ENCODE measurements around the gene RPS6KA5. TPM values are rescaled to one million over a fixed set of nuclear protein-coding genes. Genes with fewer than 3 reads are reported as not detected.
A peak's percentile ranks its signal among the peaks of the same experiment; 100 is the strongest.
"Not testable (repeated sequence)": the region's sequence is repeated elsewhere in the genome, so short reads cannot be mapped to it uniquely, and the experiment has no call there.

Gene RPS6KA5
- total and polyA plus RNA-seq, 3 experiments from 2014 or later = 17.7 to 21.3 (median 19.9) TPM

DNA sequence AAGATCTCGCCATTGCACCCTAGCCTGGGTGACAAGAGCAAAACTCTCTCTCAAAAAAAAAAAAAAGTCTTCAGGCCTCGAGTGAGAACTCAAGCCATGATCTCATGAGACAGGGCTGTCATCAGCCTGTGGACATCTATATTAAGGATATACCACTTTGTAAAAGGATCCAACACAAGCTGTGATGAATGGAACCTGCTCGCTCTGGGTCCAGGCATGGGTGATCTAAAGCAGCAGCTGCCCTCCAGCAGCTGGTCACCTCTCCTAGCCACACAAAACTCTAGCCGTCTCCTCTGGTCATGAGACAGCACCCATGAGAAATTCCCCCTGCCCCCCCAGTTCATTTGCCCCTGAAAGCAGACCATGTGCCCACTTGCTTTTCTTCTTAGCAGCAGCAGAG lies 34.3 kb upstream of the RPS6KA5 start:
- ChIA-PET CTCF (interaction anchor here (1.1 kb wide), 1 partner anchor 55 kb away, joined by 3 read pairs; no protein-coding TSS in a partner anchor), POLR2A (interaction anchor here (0.6 kb wide), 1 partner anchor 16 kb away, joined by 3 read pairs; no protein-coding TSS in a partner anchor)
- Histone ChIP-seq H3K9me3 (ENCODE audit: low read length) (no peaks in the 10 kb centered on the region), H3K27me3 (ENCODE audit: insufficient read depth, low read length, poor library complexity, severe bottlenecking) (no peaks in the 10 kb centered on the region), H3K27ac (ENCODE audit: low read depth, low read length) (no peak overlapping the region), H3K4me3 (ENCODE audit: low read length) (no peak overlapping the region), H3K36me3 (ENCODE audit: insufficient read depth, low read length) (no peaks in the 10 kb centered on the region), H3K4me1 (ENCODE audit: insufficient read depth, low read length) (no peaks in the 10 kb centered on the region)
- Mint-ChIP-seq H3K36me3 (no peaks in the 10 kb centered on the region), H3K4me1 (peaks cover 0 to 3% (median 0%) of the 10 kb centered on the region in 3 donors), H3K4me3 (no peak overlapping the region), H3K9me3 (no peaks in the 10 kb centered on the region), H3K27me3 (peaks cover 0 to 5% of the 10 kb centered on the region in 2 donors), H3K27ac (peak overlapping the region in 1 of 8 donors; percentile 55)
- DNase-seq = no peak

GRCh38 chr14:91093743-91094472 lies 33.5 kb upstream of the RPS6KA5 start:
- H3K27ac ChIP-seq (ENCODE audit: low read depth, low read length); H3K9me3 Mint-ChIP-seq; CTCF ChIA-PET; H3K27me3 Mint-ChIP-seq; H3K36me3 ChIP-seq (ENCODE audit: insufficient read depth, low read length); H3K27me3 ChIP-seq (ENCODE audit: insufficient read depth, low read length, poor library complexity, severe bottlenecking); H3K9me3 ChIP-seq (ENCODE audit: low read length); H3K4me3 ChIP-seq (ENCODE audit: low read length); H3K36me3 Mint-ChIP-seq; POLR2A ChIA-PET; DNase-seq; H3K4me3 Mint-ChIP-seq; H3K4me1 ChIP-seq (ENCODE audit: insufficient read depth, low read length); H3K4me1 Mint-ChIP-seq: not testable (repeated sequence)
- H3K27ac Mint-ChIP-seq = peak overlapping the region in 1 of 8 donors; percentile 52

- H3K27me3 ChIP-seq (ENCODE audit: insufficient read depth, low read length, poor library complexity, severe bottlenecking) = no peaks in the 10 kb centered on the region
- no peaks in the 10 kb centered on the region for H3K36me3 Mint-ChIP-seq
- H3K27ac ChIP-seq (ENCODE audit: low read depth, low read length) = no peak overlapping the region
- no peaks in the 10 kb centered on the region for H3K9me3 Mint-ChIP-seq
- CTCF ChIA-PET = no interaction called here
- no peak overlapping the region for H3K4me3 ChIP-seq (ENCODE audit: low read length)
- peaks cover 0 to 6% of the 10 kb centered on the region in 2 donors for H3K27me3 Mint-ChIP-seq
- H3K36me3 ChIP-seq (ENCODE audit: insufficient read depth, low read length) = no peaks in the 10 kb centered on the region
- no peak overlapping the region for H3K27ac Mint-ChIP-seq
- no peaks in the 10 kb centered on the region for H3K9me3 ChIP-seq (ENCODE audit: low read length)
- no peak for DNase-seq
- POLR2A ChIA-PET = no interaction called here
- no peaks in the 10 kb centered on the region for H3K4me1 ChIP-seq (ENCODE audit: insufficient read depth, low read length)
- no peak overlapping the region for H3K4me3 Mint-ChIP-seq
- peaks cover 2 to 5% (median 5%) of the 10 kb centered on the region in 3 donors for H3K4me1 Mint-ChIP-seq
Measured at GRCh38 chr14:91092073-91092472, 31.6 kb upstream of the RPS6KA5 start.

DNA sequence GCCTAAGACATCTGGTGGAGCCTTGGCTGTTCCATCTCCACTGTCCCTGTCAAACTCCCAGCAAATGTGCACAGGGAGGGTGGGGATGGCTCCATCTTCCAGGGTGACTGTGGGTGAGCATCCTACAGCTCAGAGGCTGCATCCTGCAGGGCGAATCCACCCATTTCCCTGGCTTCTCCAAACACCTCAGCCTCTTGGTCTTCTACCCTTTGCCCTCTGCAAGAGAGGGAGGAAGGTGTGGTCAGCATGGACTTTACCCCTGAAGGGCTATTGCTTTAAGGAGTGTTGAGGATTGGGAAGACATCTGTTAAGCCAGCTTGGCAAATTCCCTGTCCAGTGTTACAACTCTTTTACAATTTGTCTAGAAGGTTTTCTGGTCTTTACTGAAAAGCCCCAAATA lies 30.3 kb upstream of the RPS6KA5 start:
- Mint-ChIP-seq H3K9me3 (no peaks in the 10 kb centered on the region), H3K27ac (peak overlapping the region in 1 of 8 donors; percentile 60), H3K4me1 (peaks cover 2 to 7% (median 7%) of the 10 kb centered on the region in 3 donors), H3K36me3 (no peaks in the 10 kb centered on the region), H3K27me3 (peaks cover 0 to 6% of the 10 kb centered on the region in 2 donors), H3K4me3 (no peak overlapping the region)
- no peaks in the 10 kb centered on the region for H3K27me3 ChIP-seq (ENCODE audit: insufficient read depth, low read length, poor library complexity, severe bottlenecking)
- DNase-seq = no peak
- POLR2A ChIA-PET = no interaction called here
- no peaks in the 10 kb centered on the region for H3K4me1 ChIP-seq (ENCODE audit: insufficient read depth, low read length)
- CTCF ChIA-PET = no interaction called here
- H3K36me3 ChIP-seq (ENCODE audit: insufficient read depth, low read length) = no peaks in the 10 kb centered on the region
- no peak overlapping the region for H3K4me3 ChIP-seq (ENCODE audit: low read length)
- no peaks in the 10 kb centered on the region for H3K9me3 ChIP-seq (ENCODE audit: low read length)
- H3K27ac ChIP-seq (ENCODE audit: low read depth, low read length) = no peak overlapping the region

DNA sequence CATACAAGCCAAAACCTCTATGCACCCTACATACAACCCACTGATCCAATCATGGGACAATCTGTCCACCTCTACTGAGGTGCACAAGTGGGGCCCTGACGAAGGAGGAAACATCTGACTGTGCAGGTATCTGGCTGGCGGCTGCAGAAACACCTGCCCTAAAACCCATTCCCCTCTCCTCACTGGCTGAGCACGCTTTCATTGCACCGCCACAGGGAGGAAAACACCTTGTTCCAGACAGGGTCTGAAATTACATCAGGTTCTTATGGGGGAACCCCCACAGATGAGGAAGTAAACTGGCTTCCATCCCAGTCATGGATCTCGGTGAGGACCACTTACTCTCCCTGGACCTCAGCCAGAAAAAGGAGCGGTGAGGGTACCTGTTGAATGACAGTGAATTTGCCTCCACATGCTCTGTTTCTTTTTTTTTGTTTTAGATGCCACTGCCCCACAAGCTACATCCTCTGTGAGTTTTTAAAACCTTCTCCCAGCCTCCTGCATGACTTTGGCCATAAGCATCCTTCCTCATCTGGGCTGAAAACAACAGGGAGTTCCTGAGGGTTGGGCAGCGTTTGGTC lies 29.6 kb upstream of the RPS6KA5 start:
- Histone ChIP-seq H3K27me3 (ENCODE audit: insufficient read depth, low read length, poor library complexity, severe bottlenecking) (no peaks in the 10 kb centered on the region), H3K27ac (ENCODE audit: low read depth, low read length) (no peak overlapping the region), H3K36me3 (ENCODE audit: insufficient read depth, low read length) (no peaks in the 10 kb centered on the region), H3K4me1 (ENCODE audit: insufficient read depth, low read length) (no peaks in the 10 kb centered on the region), H3K9me3 (ENCODE audit: low read length) (no peaks in the 10 kb centered on the region), H3K4me3 (ENCODE audit: low read length) (no peak overlapping the region)
- Mint-ChIP-seq H3K27me3 (peaks cover 0 to 8% of the 10 kb centered on the region in 2 donors), H3K4me3 (no peak overlapping the region), H3K4me1 (peaks cover 2 to 7% (median 7%) of the 10 kb centered on the region in 3 donors), H3K9me3 (no peaks in the 10 kb centered on the region), H3K27ac (peak overlapping the region in 1 of 8 donors; percentile 50), H3K36me3 (no peaks in the 10 kb centered on the region)
- DNase-seq = no peak
- ChIA-PET CTCF (interaction anchor here (1.6 kb wide), 1 partner anchor 83 kb away, joined by 5 read pairs; no protein-coding TSS in a partner anchor), POLR2A (no interaction called here)

DNA sequence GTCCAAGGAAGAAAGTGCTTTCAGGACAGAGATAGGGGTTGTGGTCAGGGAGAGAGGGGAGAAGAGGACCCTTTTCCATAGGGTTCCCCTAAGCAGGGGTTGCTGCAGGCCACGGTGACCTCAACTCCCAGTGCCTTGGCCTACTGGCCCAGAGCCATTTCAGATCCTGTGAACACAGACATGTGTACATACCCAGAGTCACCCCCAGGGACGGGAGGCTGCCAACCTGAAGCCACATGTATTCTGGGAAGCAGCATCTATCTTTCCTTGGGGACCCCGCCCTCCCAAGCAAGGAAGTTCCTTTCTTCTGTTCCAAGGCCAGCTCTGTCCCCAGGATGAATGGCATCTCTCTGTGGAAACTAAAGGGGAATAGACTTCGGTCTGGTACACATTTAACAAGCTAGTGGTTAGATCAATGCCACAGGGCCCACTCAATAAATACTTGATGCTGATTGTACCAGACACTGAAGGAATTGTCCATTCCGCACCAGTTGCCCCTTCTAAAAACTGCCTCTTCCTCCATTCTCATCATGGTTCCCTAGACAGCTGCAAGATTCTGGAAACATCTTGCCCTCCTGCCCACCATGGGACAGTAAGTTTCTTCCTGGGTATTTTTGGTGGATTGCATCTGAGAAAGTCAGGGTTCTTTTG lies 28.3 kb upstream of the RPS6KA5 start:
- Histone ChIP-seq H3K36me3 (ENCODE audit: insufficient read depth, low read length) (no peaks in the 10 kb centered on the region), H3K27ac (ENCODE audit: low read depth, low read length) (no peak overlapping the region), H3K27me3 (ENCODE audit: insufficient read depth, low read length, poor library complexity, severe bottlenecking) (no peaks in the 10 kb centered on the region), H3K9me3 (ENCODE audit: low read length) (no peaks in the 10 kb centered on the region), H3K4me3 (ENCODE audit: low read length) (no peak overlapping the region), H3K4me1 (ENCODE audit: insufficient read depth, low read length) (no peaks in the 10 kb centered on the region)
- Mint-ChIP-seq H3K36me3 (no peaks in the 10 kb centered on the region), H3K27ac (peak overlapping the region in 2 of 8 donors; percentile 29 to 54), H3K4me3 (no peak overlapping the region), H3K9me3 (no peaks in the 10 kb centered on the region), H3K4me1 (peaks cover 2 to 7% (median 7%) of the 10 kb centered on the region in 3 donors), H3K27me3 (peaks cover 0 to 8% of the 10 kb centered on the region in 2 donors)
- DNase-seq = no peak
- POLR2A ChIA-PET = no interaction called here
- CTCF ChIA-PET = interaction anchor here (1.6 kb wide), 1 partner anchor 84 kb away, joined by 5 read pairs; no protein-coding TSS in a partner anchor

- H3K4me3 Mint-ChIP-seq; H3K4me1 Mint-ChIP-seq; H3K27ac ChIP-seq (ENCODE audit: low read depth, low read length); H3K9me3 ChIP-seq (ENCODE audit: low read length); H3K36me3 Mint-ChIP-seq; H3K27me3 Mint-ChIP-seq; H3K4me1 ChIP-seq (ENCODE audit: insufficient read depth, low read length); H3K9me3 Mint-ChIP-seq; CTCF ChIA-PET; H3K27me3 ChIP-seq (ENCODE audit: insufficient read depth, low read length, poor library complexity, severe bottlenecking); H3K4me3 ChIP-seq (ENCODE audit: low read length); DNase-seq; H3K36me3 ChIP-seq (ENCODE audit: insufficient read depth, low read length): not testable (repeated sequence)
- POLR2A ChIA-PET = interaction anchor here (1.2 kb wide), 1 partner anchor 27 kb away, joined by 3 read pairs; the partner anchor contains the start of gene RPS6KA5
- H3K27ac Mint-ChIP-seq = peak overlapping the region in 1 of 8 donors; percentile 36
Measured at GRCh38 chr14:91087470-91087869, 27.0 kb upstream of the RPS6KA5 start.

GRCh38 chr14:91084516-91084915 lies 24.1 kb upstream of the RPS6KA5 start:
- no peaks in the 10 kb centered on the region for H3K4me1 ChIP-seq (ENCODE audit: insufficient read depth, low read length)
- H3K27ac Mint-ChIP-seq = no peak overlapping the region
- peaks cover 6 to 17% (median 14%) of the 10 kb centered on the region in 3 donors for H3K4me1 Mint-ChIP-seq
- ChIA-PET CTCF (no interaction called here), POLR2A (no interaction called here)
- H3K4me3 ChIP-seq (ENCODE audit: low read length) = no peak overlapping the region
- no peak for DNase-seq
- no peaks in the 10 kb centered on the region for H3K9me3 Mint-ChIP-seq
- H3K36me3 ChIP-seq (ENCODE audit: insufficient read depth, low read length) = no peaks in the 10 kb centered on the region
- no peaks in the 10 kb centered on the region for H3K36me3 Mint-ChIP-seq
- H3K27me3 Mint-ChIP-seq = peaks cover 0 to 5% of the 10 kb centered on the region in 2 donors
- no peaks in the 10 kb centered on the region for H3K9me3 ChIP-seq (ENCODE audit: low read length)
- H3K4me3 Mint-ChIP-seq = no peak overlapping the region
- H3K27me3 ChIP-seq (ENCODE audit: insufficient read depth, low read length, poor library complexity, severe bottlenecking) = no peaks in the 10 kb centered on the region
- no peak overlapping the region for H3K27ac ChIP-seq (ENCODE audit: low read depth, low read length)
